Testis (tissue), 2 donors: Measurements from ENCODE around the gene ERO1B.

Experiments used
- POLR2A ChIP-seq: fragments of 450-650 bp; IDR thresholded peaks from one replicate; pipeline ENCODE4 v1.6.1; 2017; ENCODE audit warnings: antibody characterized with exemption, mild to moderate bottlenecking, moderate library complexity
- TF ChIP-seq, protein P1 (sequence below), 3 experiments: fragments of 450-650 bp in 2 of 3; fragments of 200-600 bp in 1 of 3; sonication (generic) in 1 of 3; IDR thresholded peaks; one replicate each; pipeline ENCODE4 v1.5.1; 2016 to 2019; ENCODE audit warnings: antibody characterized with exemption in 3 of 3, mild to moderate bottlenecking in 2 of 3, moderate library complexity in 1 of 3

DNA sequence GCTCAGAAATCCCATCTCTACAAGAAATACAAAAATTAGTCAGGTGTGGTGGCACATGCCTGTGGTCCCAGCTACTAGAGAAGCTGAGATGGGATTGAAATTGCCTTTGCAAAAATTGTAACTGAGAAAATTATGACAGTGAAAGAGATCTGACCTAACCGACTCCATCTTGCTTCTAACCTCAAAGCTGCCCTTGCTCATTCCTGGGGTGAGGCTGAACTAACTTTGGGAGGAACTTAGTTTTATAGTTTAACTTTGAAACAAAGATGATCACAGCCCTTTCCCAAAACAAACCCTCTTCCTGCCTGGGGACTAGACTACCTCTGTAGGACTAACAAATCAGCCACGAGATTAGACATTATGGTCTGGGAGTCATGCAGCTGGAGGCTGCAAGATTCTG is 33.8 kb upstream of the ERO1B start:
- TF ChIP-seq, protein P1, sequence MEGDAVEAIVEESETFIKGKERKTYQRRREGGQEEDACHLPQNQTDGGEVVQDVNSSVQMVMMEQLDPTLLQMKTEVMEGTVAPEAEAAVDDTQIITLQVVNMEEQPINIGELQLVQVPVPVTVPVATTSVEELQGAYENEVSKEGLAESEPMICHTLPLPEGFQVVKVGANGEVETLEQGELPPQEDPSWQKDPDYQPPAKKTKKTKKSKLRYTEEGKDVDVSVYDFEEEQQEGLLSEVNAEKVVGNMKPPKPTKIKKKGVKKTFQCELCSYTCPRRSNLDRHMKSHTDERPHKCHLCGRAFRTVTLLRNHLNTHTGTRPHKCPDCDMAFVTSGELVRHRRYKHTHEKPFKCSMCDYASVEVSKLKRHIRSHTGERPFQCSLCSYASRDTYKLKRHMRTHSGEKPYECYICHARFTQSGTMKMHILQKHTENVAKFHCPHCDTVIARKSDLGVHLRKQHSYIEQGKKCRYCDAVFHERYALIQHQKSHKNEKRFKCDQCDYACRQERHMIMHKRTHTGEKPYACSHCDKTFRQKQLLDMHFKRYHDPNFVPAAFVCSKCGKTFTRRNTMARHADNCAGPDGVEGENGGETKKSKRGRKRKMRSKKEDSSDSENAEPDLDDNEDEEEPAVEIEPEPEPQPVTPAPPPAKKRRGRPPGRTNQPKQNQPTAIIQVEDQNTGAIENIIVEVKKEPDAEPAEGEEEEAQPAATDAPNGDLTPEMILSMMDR (IDR thresholded peaks at IDR 0.05) = no peak
- TF ChIP-seq POLR2A = no peak
